Transverse colon (tissue), 4 donors: Measurements from ENCODE around the gene TMED7.

Experiments used
- CTCF ChIP-seq, 5 experiments: fragments of 200-600 bp in 3 of 5; fragments of 450-650 bp in 2 of 5; sonication (generic) in 3 of 5; IDR thresholded peaks; 1 replicate in 2 of 5; 2 replicates in 3 of 5; pipeline ENCODE4 v1.5.1; 2016 to 2017; ENCODE audit warnings: antibody characterized with exemption in 5 of 5, inconsistent platforms in 3 of 5, mild to moderate bottlenecking in 2 of 5, moderate library complexity in 1 of 5
- POLR2A ChIP-seq: fragments of 450-650 bp; IDR thresholded peaks from one replicate; pipeline ENCODE4 v1.6.1; 2016; ENCODE audit warnings: antibody characterized with exemption, mild to moderate bottlenecking, moderate library complexity
- POLR2AphosphoS5 ChIP-seq, 3 donors: sonication (generic); formaldehyde crosslinking; IDR thresholded peaks; one replicate each; pipeline ENCODE4 v1.6.1; 2016; ENCODE audit warnings: antibody characterized with exemption in 3 of 3

GRCh38 chr5:115640274-115640673 is 14.4 kb upstream of the TMED7 start:
- TF ChIP-seq CTCF (IDR thresholded peaks at IDR 0.05) (no peak), POLR2A (no peak), POLR2AphosphoS5 (IDR thresholded peaks at IDR 0.05) (no peak)
